WERI-Rb-1 (cell line): ENCODE results near the gene LRRC61.

Experiments used
- DNase-seq: peaks from one replicate; pipeline ENCODE4 v3.0.0-alpha.2; 2020
- H3K27ac ChIP-seq: fragments of 250-450 bp; sonication (Bioruptor Pico); 2 replicates; pipeline ENCODE4 v1.5.1; 2020; ENCODE audit warnings: mild to moderate bottlenecking, moderate library complexity
- H3K27me3 ChIP-seq: fragments of 250-450 bp; sonication (Bioruptor Pico); 2 replicates; pipeline ENCODE4 v1.5.1; 2021; ENCODE audit warnings: mild to moderate bottlenecking, low read depth, moderate library complexity; ENCODE audit not compliant: insufficient read depth, severe bottlenecking
- H3K36me3 ChIP-seq: fragments of 250-450 bp; sonication (Bioruptor Pico); 2 replicates; pipeline ENCODE4 v1.5.1; 2020; ENCODE audit warnings: mild to moderate bottlenecking, moderate library complexity
- H3K4me3 ChIP-seq: 2 replicates; pipeline ENCODE4 v1.5.1; 2011; ENCODE audit warnings: low read depth, mild to moderate bottlenecking, control low read depth, low read length
- H3K9me3 ChIP-seq: fragments of 250-450 bp; sonication (Bioruptor Pico); 2 replicates; pipeline ENCODE4 v1.5.1; 2021; ENCODE audit warnings: mild to moderate bottlenecking, moderate library complexity; ENCODE audit not compliant: severe bottlenecking
- CTCF ChIP-seq: IDR thresholded peaks from 2 replicates; pipeline ENCODE4 v1.5.1; 2011; ENCODE audit warnings: low read depth, mild to moderate bottlenecking, control low read depth, inconsistent platforms, low read length

Gene LRRC61

GRCh38 chr7:150351587-150352194 is 28.5 kb downstream of the LRRC61 start:
- TF ChIP-seq CTCF = no peak
- Histone ChIP-seq H3K4me3 (no peak overlapping the region), H3K27me3 (no peaks in the 10 kb centered on the region), H3K9me3 (no peaks in the 10 kb centered on the region), H3K27ac (no peak overlapping the region), H3K36me3 (no peaks in the 10 kb centered on the region)
- no peak for DNase-seq

GRCh38 chr7:150355666-150356059 is 32.5 kb downstream of the LRRC61 start:
- Histone ChIP-seq H3K27me3 (no peaks in the 10 kb centered on the region), H3K27ac (no peak overlapping the region), H3K36me3 (no peaks in the 10 kb centered on the region), H3K4me3 (no peak overlapping the region), H3K9me3 (no peaks in the 10 kb centered on the region)
- no peak for TF ChIP-seq CTCF
- no peak for DNase-seq

- H3K36me3 ChIP-seq = no peaks in the 10 kb centered on the region
- DNase-seq = no peak
- peak overlapping the region; percentile 33; the same call in 1 of the 2 replicates for H3K27ac ChIP-seq
- H3K9me3 ChIP-seq = no peaks in the 10 kb centered on the region
- peak; percentile 64 for TF ChIP-seq CTCF
- H3K27me3 ChIP-seq = no peaks in the 10 kb centered on the region
- H3K4me3 ChIP-seq = no peak overlapping the region
These were observed 33.2 kb downstream of the LRRC61 start for GRCh38 chr7:150356265-150356897.

DNA sequence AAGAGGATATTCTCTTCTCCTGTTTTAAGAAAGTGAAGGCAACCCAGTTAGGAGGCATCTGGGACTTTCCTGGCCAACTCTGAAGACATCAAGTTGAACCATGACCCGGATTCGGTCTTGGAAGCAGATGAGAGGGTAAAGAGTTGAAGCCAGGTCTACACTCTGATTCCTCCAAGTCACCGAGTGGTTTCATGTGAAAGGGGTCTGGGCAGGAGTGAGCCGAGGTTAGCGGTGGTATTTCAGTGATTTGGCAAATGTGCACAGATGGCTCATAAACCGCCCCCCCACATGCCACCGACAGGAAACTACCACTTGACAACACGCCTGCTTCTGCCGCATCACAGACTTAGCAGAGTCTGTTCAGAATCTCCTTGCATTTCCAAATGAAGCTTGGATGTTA is 34.1 kb downstream of the LRRC61 start:
- H3K36me3 ChIP-seq = no peaks in the 10 kb centered on the region
- no peak for TF ChIP-seq CTCF
- H3K27me3 ChIP-seq = no peaks in the 10 kb centered on the region
- peak; percentile 82 for DNase-seq
- peak overlapping the region; percentile 55 for H3K27ac ChIP-seq
- peak overlapping the region; percentile 15; the same call in 1 of the 2 replicates for H3K4me3 ChIP-seq
- H3K9me3 ChIP-seq = no peaks in the 10 kb centered on the region

- H3K27me3 ChIP-seq = no peaks in the 10 kb centered on the region
- TF ChIP-seq CTCF = peak; percentile 39
- H3K9me3 ChIP-seq = no peaks in the 10 kb centered on the region
- no peak for DNase-seq
- H3K27ac ChIP-seq = peak overlapping the region; percentile 55
- H3K4me3 ChIP-seq = no peak overlapping the region
- H3K36me3 ChIP-seq = no peaks in the 10 kb centered on the region
These were observed 34.7 kb downstream of the LRRC61 start for GRCh38 chr7:150357771-150358427.
